Gastroesophageal sphincter (tissue), 4 donors: Measurements from ENCODE around the gene AHDC1. TPM values are rescaled to one million over a fixed set of nuclear protein-coding genes. Genes with fewer than 3 reads are reported as not detected.

Source experiments
- ATAC-seq: fragments of 150-250 bp; one replicate; pipeline ENCODE4 v1.9.1; 2016; ENCODE audit warnings: mild to moderate bottlenecking, moderate library complexity
- H3K27ac ChIP-seq, 4 donors: fragments of 200-600 bp; sonication (generic) in 3 of 4; 1 replicate in 3 of 4; 2 replicates in 1 of 4; pipeline ENCODE4 v1.5.1; 2016 to 2019
- H3K27me3 ChIP-seq: fragments of 200-600 bp; sonication (generic); one replicate; pipeline ENCODE4 v1.5.1; 2019
- H3K36me3 ChIP-seq, 2 donors: fragments of 200-600 bp; sonication (generic); one replicate each; pipeline ENCODE4 v1.5.1; 2019; ENCODE audit warnings: control low read depth in 1 of 2
- H3K4me1 ChIP-seq, 3 donors: fragments of 200-600 bp; sonication (generic); 1 replicate in 2 of 3; 2 replicates in 1 of 3; pipeline ENCODE4 v1.5.1; 2016 to 2019; ENCODE audit warnings: control low read depth in 2 of 3
- H3K4me3 ChIP-seq, 2 donors: fragments of 200-600 bp; sonication (generic); one replicate each; pipeline ENCODE4 v1.5.1; 2019; ENCODE audit warnings: mild to moderate bottlenecking in 1 of 2, moderate library complexity in 1 of 2
- H3K9me3 ChIP-seq, 3 donors: fragments of 200-600 bp; sonication (generic); one replicate each; pipeline ENCODE4 v1.5.1; 2017 to 2019; ENCODE audit warnings: control low read depth in 2 of 3
- CTCF ChIP-seq, 4 experiments: fragments of 200-600 bp in 2 of 4; fragments of 450-650 bp in 2 of 4; sonication (generic) in 1 of 4; IDR thresholded peaks; one replicate each; pipeline ENCODE4 v1.5.1; 2017 to 2019; ENCODE audit warnings: antibody characterized with exemption in 4 of 4, mild to moderate bottlenecking in 2 of 4, moderate library complexity in 2 of 4
- EP300 ChIP-seq: sonication (generic); formaldehyde crosslinking; IDR thresholded peaks from one replicate; pipeline ENCODE4 v1.6.1; 2017; ENCODE audit warnings: antibody characterized with exemption, mild to moderate bottlenecking
- POLR2A ChIP-seq, 2 donors: fragments of 450-650 bp; IDR thresholded peaks; one replicate each; pipeline ENCODE4 v1.6.1; 2017; ENCODE audit warnings: antibody characterized with exemption in 2 of 2, mild to moderate bottlenecking in 2 of 2, moderate library complexity in 1 of 2
- POLR2AphosphoS5 ChIP-seq: sonication (generic); formaldehyde crosslinking; IDR thresholded peaks from one replicate; pipeline ENCODE4 v1.6.1; 2017; ENCODE audit warnings: antibody characterized with exemption
- WGBS, 2 donors: methylation state at CpG; one replicate each; pipeline ENCODE4 v1.1.5; 2018; ENCODE audit warnings: low coverage in 1 of 2; 5-methylcytosine and 5-hydroxymethylcytosine counted together
- total RNA-seq, 4 donors: library from RNA; depleted of rRNA; stranded (reverse); fragments of >200 nt; gene quantifications; one replicate each; pipeline ENCODE4 v1.1.0, GENCODE V29; 2016

AHDC1 gene
- total RNA-seq, 4 donors from 2014 or later: 18.2 to 50.3 (median 27.7) TPM

- TF ChIP-seq CTCF (IDR thresholded peaks at IDR 0.05) (no peak), POLR2AphosphoS5 (no peak), POLR2A (IDR thresholded peaks at IDR 0.05) (no peak), EP300 (no peak)
- Histone ChIP-seq H3K27ac (peak overlapping the region; percentile 76 to 98 (median 94)), H3K9me3 (no peaks in the 10 kb centered on the region), H3K27me3 (no peaks in the 10 kb centered on the region), H3K4me1 (peaks cover 30 to 99% (median 84%) of the 10 kb centered on the region in 3 donors), H3K36me3 (no peaks in the 10 kb centered on the region), H3K4me3 (peak overlapping the region in 1 of 2 donors; percentile 22)
- WGBS, 2 donors: 0% methylated on average over 3 to 4 of the region's 9 CpGs
- ATAC-seq: no peak
Measured at GRCh38 chr1:27572019-27572678, 31.8 kb downstream of the AHDC1 start.

GRCh38 chr1:27571439-27572018 is 32.4 kb downstream of the AHDC1 start:
- Histone ChIP-seq H3K27me3 (no peaks in the 10 kb centered on the region), H3K36me3 (no peaks in the 10 kb centered on the region), H3K4me3 (peak overlapping the region in 1 of 2 donors; percentile 22), H3K4me1 (peaks cover 28 to 99% (median 84%) of the 10 kb centered on the region in 3 donors), H3K9me3 (no peaks in the 10 kb centered on the region), H3K27ac (peak overlapping the region; percentile 76 to 98 (median 94))
- no peak for ATAC-seq
- TF ChIP-seq POLR2AphosphoS5 (peak; percentile 17), CTCF (IDR thresholded peaks at IDR 0.05) (no peak)
- WGBS, 2 donors: 16 to 30% methylated on average over 4 to 6 of the region's 18 CpGs

GRCh38 chr1:27570784-27571183 is 33.2 kb downstream of the AHDC1 start:
- H3K9me3 ChIP-seq: no peaks in the 10 kb centered on the region
- no peak for TF ChIP-seq CTCF (IDR thresholded peaks at IDR 0.05)
- ATAC-seq: no peak
- 60% methylated on average over 2 of the region's 3 CpGs; no CpG with 5 or more reads in 1 of the 2 donors for WGBS, 2 donors
- no peak overlapping the region for H3K4me3 ChIP-seq
- no peaks in the 10 kb centered on the region for H3K36me3 ChIP-seq
- no peaks in the 10 kb centered on the region for H3K27me3 ChIP-seq
- peak overlapping the region; percentile 76 to 98 (median 94) for H3K27ac ChIP-seq
- peaks cover 30 to 99% (median 85%) of the 10 kb centered on the region in 3 donors for H3K4me1 ChIP-seq

GRCh38 chr1:27570356-27570755 is 33.6 kb downstream of the AHDC1 start:
- Histone ChIP-seq H3K4me3 (no peak overlapping the region), H3K4me1 (peaks cover 33 to 100% (median 89%) of the 10 kb centered on the region in 3 donors), H3K27me3 (no peaks in the 10 kb centered on the region), H3K36me3 (no peaks in the 10 kb centered on the region), H3K27ac (peak overlapping the region; percentile 76 to 98 (median 94)), H3K9me3 (no peaks in the 10 kb centered on the region)
- 25% methylated on average over 1 of the region's 2 CpGs; no CpG with 5 or more reads in 1 of the 2 donors for WGBS, 2 donors
- TF ChIP-seq CTCF (IDR thresholded peaks at IDR 0.05): no peak
- TF ChIP-seq POLR2AphosphoS5: no peak
- no peak for ATAC-seq
